T-helper 2 cell treated with Interferon-gamma antibody and Interleukin-4, amounts not matched to agents 100 ng/mL and 5 ng/mL, for 36 hours (primary cell): Measurements from ENCODE around the gene TM9SF2. TPM values are rescaled to one million over a fixed set of nuclear protein-coding genes. Genes with fewer than 3 reads are reported as not detected.
"Not testable (repeated sequence)": the region's sequence is repeated elsewhere in the genome, so short reads cannot be mapped to it uniquely, and the experiment has no call there.

Experiments
- intact Hi-C: fragments of 100-400 bp; cut with micrococcal nuclease; formaldehyde crosslinking; loops from one replicate; pipeline ENCODE4 v1.15.1; 2023
- total RNA-seq: library from RNA; stranded (reverse); gene quantifications from 2 replicates; pipeline ENCODE4 v1.2.3, GENCODE V29; 2022

The TM9SF2 gene, protein sequence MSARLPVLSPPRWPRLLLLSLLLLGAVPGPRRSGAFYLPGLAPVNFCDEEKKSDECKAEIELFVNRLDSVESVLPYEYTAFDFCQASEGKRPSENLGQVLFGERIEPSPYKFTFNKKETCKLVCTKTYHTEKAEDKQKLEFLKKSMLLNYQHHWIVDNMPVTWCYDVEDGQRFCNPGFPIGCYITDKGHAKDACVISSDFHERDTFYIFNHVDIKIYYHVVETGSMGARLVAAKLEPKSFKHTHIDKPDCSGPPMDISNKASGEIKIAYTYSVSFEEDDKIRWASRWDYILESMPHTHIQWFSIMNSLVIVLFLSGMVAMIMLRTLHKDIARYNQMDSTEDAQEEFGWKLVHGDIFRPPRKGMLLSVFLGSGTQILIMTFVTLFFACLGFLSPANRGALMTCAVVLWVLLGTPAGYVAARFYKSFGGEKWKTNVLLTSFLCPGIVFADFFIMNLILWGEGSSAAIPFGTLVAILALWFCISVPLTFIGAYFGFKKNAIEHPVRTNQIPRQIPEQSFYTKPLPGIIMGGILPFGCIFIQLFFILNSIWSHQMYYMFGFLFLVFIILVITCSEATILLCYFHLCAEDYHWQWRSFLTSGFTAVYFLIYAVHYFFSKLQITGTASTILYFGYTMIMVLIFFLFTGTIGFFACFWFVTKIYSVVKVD
- total RNA-seq: 84.8 and 85.7 TPM in 2 replicates

DNA sequence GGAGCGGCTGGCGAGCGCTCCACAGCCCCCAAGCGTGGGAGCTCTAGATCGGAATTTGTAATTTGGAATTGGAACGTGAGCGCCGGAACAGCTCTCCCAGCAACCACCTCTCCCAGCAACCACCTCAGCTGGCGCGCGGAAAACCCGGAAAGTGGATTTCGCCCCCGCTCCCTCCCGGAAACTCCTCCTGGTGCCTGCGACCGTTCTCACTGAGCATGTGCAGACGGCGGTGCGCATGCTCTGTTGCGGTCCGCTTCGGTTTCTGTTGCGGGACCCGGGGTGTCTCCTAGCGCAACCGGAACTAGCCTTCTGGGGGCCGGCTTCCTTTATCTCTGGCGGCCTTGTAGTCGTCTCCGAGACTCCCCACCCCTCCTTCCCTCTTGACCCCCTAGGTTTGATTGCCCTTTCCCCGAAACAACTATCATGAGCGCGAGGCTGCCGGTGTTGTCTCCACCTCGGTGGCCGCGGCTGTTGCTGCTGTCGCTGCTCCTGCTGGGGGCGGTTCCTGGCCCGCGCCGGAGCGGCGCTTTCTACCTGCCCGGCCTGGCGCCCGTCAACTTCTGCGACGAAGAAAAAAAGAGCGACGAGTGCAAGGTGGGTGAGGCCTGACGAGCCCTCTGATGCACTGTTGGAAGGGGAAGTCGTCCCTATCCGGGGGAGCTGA lies at the start of gene TM9SF2:
Gene TM9SF2 (plus strand): TSS at position 289 of the 664 bp plus-strand sequence. CDS start 135 bp downstream, at position 424.
- intact Hi-C loops: loop anchor here (1.0 to 5.0 kb wide), 4 partner anchors 156 to 1524 kb away; partner anchors contain the start of gene UBAC2

- intact Hi-C loops: no loop called here
These were observed 46.6 kb upstream of the TM9SF2 start for GRCh38 chr13:99454518-99455183.

DNA sequence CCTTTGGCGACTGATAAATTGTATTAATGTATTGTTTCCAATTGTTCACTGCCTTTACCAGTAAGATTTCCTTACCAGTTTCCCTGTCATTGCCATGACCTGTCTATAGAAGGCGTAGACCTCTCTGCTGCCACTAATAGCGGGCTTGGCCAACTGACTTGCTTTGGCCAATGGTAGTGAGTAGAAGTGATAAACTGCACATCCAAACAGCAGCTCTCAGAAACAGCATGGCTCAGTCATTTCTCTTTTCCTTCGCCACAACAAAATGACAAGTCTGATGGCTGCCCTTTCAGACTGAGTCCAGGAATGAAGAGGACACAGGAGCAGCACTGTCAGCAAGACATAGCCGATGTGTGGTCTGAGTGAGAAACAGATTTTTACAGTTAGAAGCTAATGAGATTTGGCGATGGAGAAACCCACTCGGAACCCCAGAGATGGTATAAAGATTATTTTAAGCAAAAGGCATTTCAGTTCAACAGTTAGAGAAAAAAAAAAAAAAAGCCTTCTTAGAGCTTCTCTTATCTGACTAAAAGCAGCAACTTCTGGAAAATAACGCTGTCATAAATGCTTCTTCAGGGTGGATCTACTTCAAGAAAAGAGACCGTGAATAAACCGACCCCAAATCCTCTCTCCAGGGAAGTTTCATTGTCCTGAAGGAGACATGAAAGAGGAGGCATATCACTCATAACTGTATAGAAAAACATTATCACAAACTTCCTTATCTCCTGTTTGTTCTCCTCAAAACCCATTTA lies 42.0 kb upstream of the TM9SF2 start:
- intact Hi-C loops: no loop called here

GRCh38 chr13:99460802-99461201 lies 40.5 kb upstream of the TM9SF2 start:
- intact Hi-C loops: not testable (repeated sequence)

GRCh38 chr13:99463646-99464397 lies 37.5 kb upstream of the TM9SF2 start:
- intact Hi-C loops: loop anchor here (1.0 kb wide), 1 partner anchor 32 kb away; no protein-coding TSS in a partner anchor

- intact Hi-C loops: loop anchor here (1.0 kb wide), 1 partner anchor 32 kb away; no protein-coding TSS in a partner anchor
These were observed 36.8 kb upstream of the TM9SF2 start for GRCh38 chr13:99464441-99464949.

GRCh38 chr13:99465454-99465853 lies 35.8 kb upstream of the TM9SF2 start:
- intact Hi-C loops: no loop called here

GRCh38 chr13:99467764-99468163 lies 33.5 kb upstream of the TM9SF2 start:
- intact Hi-C loops: no loop called here

DNA sequence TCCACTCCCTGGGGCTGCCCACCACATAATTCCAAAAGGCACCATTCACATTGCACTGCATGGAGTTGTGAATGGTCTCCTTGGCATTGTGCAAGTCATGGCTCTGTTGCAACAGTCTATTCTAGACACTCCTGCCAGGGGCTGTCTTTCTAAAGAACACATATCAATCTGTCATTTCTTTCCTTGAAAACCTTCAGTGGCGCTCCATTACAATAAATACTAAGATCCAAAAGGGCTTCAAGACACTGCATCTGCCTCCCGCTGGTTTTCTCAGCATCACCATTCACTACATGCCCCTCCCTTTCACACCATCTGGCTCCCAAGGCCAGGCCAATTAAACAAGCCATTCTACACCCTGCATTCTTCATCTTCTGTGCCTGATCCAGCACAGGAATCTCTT lies 32.2 kb upstream of the TM9SF2 start:
- intact Hi-C loops: no loop called here

- intact Hi-C loops: no loop called here
These were observed 31.2 kb upstream of the TM9SF2 start for GRCh38 chr13:99470027-99470426.

DNA sequence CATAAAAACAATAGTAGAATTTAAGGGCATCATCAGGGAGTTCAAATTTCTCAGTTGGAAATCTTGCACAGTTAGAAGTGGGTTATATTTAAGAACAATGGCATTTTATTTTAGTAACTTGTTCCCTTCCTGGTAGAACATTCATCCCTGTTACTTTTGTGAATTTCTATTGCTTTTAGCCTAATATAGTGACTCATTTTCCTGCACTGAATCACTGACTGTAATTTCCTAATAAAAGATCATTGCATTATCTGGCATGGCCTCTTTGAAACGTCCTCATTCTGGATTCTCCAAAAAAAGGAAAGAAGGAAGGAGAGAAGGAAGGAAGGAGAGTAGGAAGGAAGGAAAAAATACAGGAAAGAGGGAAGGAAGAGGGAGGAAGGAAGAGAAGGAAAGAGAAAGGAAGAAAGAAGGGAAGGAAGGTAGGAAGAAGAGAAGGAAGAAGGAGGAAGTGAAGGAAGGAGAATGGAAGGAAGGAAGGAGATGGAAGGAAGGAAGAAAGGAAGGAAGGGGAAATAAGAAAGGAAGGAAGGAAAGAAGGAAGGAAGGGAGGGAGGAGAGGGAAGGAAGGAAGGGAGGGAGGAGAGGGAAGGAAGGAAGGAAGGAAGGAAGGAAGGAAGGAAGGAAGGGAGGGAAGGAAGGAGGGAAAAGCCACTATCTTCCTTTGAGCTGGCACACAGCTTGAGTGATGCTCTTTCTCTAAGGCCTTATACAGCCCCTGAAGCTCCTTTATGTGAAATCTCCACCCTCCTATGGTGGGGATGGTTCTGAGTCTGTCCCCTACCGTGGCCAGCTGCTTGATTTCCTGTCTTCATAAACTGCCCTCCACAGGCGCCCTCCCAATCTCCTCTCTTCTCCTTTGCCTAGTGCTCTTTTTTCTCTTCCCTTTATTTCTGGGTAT lies 29.8 kb upstream of the TM9SF2 start:
- intact Hi-C loops: no loop called here

- intact Hi-C loops: no loop called here
These were observed 29.2 kb upstream of the TM9SF2 start for GRCh38 chr13:99472122-99472440.

DNA sequence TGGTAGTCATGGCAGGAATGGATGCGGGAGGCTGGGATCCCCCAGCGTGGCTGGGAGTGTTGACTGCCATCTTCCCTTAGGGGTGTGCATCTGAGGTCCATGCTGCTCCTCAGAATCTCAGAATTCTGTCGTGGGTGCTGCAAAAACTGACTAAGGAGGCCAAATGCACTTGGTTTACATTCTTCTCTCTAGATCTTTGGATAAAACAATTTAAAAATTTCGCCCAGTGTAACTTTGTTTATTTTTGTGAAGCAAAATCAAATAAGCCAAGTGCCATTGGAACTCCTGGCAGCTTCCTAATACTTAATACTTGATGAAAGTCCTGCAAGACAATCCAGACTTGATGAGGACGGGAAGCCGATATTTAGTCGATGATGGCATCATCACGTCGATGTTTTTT lies 27.8 kb upstream of the TM9SF2 start:
- intact Hi-C loops: no loop called here

GRCh38 chr13:99476648-99477047 lies 24.6 kb upstream of the TM9SF2 start:
- intact Hi-C loops: no loop called here

- intact Hi-C loops: no loop called here
These were observed 23.8 kb upstream of the TM9SF2 start for GRCh38 chr13:99477493-99477892.

- intact Hi-C loops: no loop called here
These were observed 19.9 kb upstream of the TM9SF2 start for GRCh38 chr13:99481366-99481765.

GRCh38 chr13:99484473-99484872 lies 16.8 kb upstream of the TM9SF2 start:
- intact Hi-C loops: no loop called here

- intact Hi-C loops: no loop called here
These were observed 14.3 kb upstream of the TM9SF2 start for GRCh38 chr13:99486996-99487395.

DNA sequence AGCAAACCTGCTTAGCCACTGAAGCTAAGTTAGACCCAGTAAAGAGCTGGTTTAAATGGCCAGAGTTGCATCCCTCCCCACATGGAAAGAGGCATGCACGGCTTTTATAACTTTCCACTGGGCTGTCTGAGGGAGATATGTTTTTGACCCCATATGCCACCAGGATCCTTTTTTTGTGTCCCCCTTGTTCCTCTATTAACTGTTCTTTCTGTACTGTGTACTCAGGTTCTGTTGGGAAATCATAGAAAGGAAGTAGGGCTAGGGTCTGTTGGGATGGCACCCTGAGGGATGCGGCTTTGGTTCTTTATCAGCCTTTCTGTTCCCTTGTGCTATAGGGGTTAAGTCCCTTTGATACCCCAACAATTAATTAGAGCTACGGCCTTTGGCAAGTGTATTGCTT lies 12.2 kb upstream of the TM9SF2 start:
- intact Hi-C loops: no loop called here
